IMR-90 (cell line): Measurements from ENCODE around the gene PUS3. TPM values are rescaled to one million over a fixed set of nuclear protein-coding genes. Genes with fewer than 3 reads are reported as not detected.

Experiments used
- ATAC-seq: fragments of 200-7000 bp; cut with Tn5 transposase; 2 replicates; pipeline ENCODE4 v1.9.1; 2020; ENCODE audit warnings: low read depth, mild to moderate bottlenecking, moderate library complexity
- BruUV-seq: library from RNA; stranded (reverse); fragments of 400-500 nt; replicated peaks from 2 replicates; lab custom pipeline; 2021; lab: Mats Ljungman, UMichigan
- CTCF ChIA-PET: fragments of 300-600 bp; formaldehyde crosslinking; extraction: SDS; loops from one replicate; lab custom pipeline; 2021; ENCODE audit warnings: antibody characterized with exemption; lab: Yijun Ruan, JAX
- POLR2A ChIA-PET: fragments of 300-600 bp; sonication (Branson Sonifier 250); formaldehyde crosslinking; loops from one replicate; lab custom pipeline; 2022; ENCODE audit warnings: antibody characterized with exemption; ENCODE audit not compliant: unreplicated experiment; lab: Charles Lee
- DNase-seq: peaks from one replicate; pipeline ENCODE4 v3.0.0; 2013
- H2AFZ ChIP-seq: replicated peaks from 2 replicates; pipeline ENCODE3; 2013; ENCODE audit warnings: low read length, mild to moderate bottlenecking; ENCODE audit not compliant: poor library complexity
- H2AK5ac ChIP-seq: 2 replicates; pipeline ENCODE4 v1.6.1; 2013; ENCODE audit warnings: low read depth, low read length, inconsistent platforms
- H2AK9ac ChIP-seq: replicated peaks from 2 replicates; pipeline ENCODE3; 2013; ENCODE audit warnings: mild to moderate bottlenecking, low read depth, low read length, moderate library complexity; ENCODE audit not compliant: poor library complexity
- H2BK120ac ChIP-seq: 2 replicates; pipeline ENCODE4 v1.6.1; 2013; ENCODE audit warnings: low read depth, low read length, inconsistent platforms
- H2BK15ac ChIP-seq: 3 replicates; pipeline ENCODE4 v1.6.1; 2013; ENCODE audit warnings: low read depth, low read length, inconsistent platforms
- H2BK20ac ChIP-seq: 2 replicates; pipeline ENCODE4 v1.6.1; 2013; ENCODE audit warnings: low read depth, mild to moderate bottlenecking, inconsistent platforms, low read length, moderate library complexity
- H2BK5ac ChIP-seq: 2 replicates; pipeline ENCODE4 v1.6.1; 2013; ENCODE audit warnings: mild to moderate bottlenecking, low read depth, low read length, inconsistent platforms; ENCODE audit not compliant: poor library complexity, severe bottlenecking
- H3K14ac ChIP-seq: replicated peaks from 2 replicates; pipeline ENCODE4 v1.6.1; 2013; ENCODE audit warnings: low read depth, low read length, inconsistent platforms
- H3K18ac ChIP-seq: 2 replicates; pipeline ENCODE4 v1.6.1; 2013; ENCODE audit warnings: low read depth, low read length, control low read depth
- H3K23ac ChIP-seq: 2 replicates; pipeline ENCODE4 v1.6.1; 2013; ENCODE audit warnings: low read depth, low read length, inconsistent platforms
- H3K27ac ChIP-seq: 2 replicates; pipeline ENCODE4 v1.5.1; 2013; ENCODE audit warnings: mild to moderate bottlenecking, control low read depth, low read length; ENCODE audit not compliant: insufficient read depth
- H3K27me3 ChIP-seq: 2 replicates; pipeline ENCODE4 v1.6.1; 2013; ENCODE audit warnings: low read length; ENCODE audit not compliant: control insufficient read depth, insufficient read depth
- H3K36me3 ChIP-seq: 2 replicates; pipeline ENCODE4 v1.6.1; 2013; ENCODE audit warnings: low read length, mixed read lengths; ENCODE audit not compliant: control insufficient read depth, insufficient read depth
- H3K4ac ChIP-seq: 2 replicates; pipeline ENCODE4 v1.6.1; 2013; ENCODE audit warnings: low read depth, low read length, inconsistent platforms
- H3K4me1 ChIP-seq: 2 replicates; pipeline ENCODE4 v1.6.1; 2013; ENCODE audit warnings: low read length, mixed read lengths; ENCODE audit not compliant: control insufficient read depth, insufficient read depth
- H3K4me2 ChIP-seq: 2 replicates; pipeline ENCODE4 v1.6.1; 2013; ENCODE audit warnings: low read depth, mild to moderate bottlenecking, control low read depth, low read length, moderate library complexity
- H3K4me3 ChIP-seq: 2 replicates; pipeline ENCODE4 v1.5.1; 2013; ENCODE audit warnings: low read depth, mild to moderate bottlenecking, control low read depth, low read length, moderate library complexity; ENCODE audit not compliant: insufficient read depth
- H3K56ac ChIP-seq: 2 replicates; pipeline ENCODE4 v1.6.1; 2013; ENCODE audit warnings: low read length, inconsistent platforms; ENCODE audit not compliant: insufficient read depth; ENCODE audit errors: extremely low read depth
- H3K79me1 ChIP-seq, 2 experiments: 2 replicates each; pipeline ENCODE4 v1.6.1; 2013; ENCODE audit warnings: low read length in 2 of 2, inconsistent platforms in 1 of 2, low read depth in 1 of 2
- H3K9ac ChIP-seq: 2 replicates; pipeline ENCODE4 v1.6.1; 2013; ENCODE audit warnings: low read depth, low read length, control low read depth
- H3K9me1 ChIP-seq: 2 replicates; pipeline ENCODE4 v1.6.1; 2013; ENCODE audit warnings: low read length, inconsistent platforms; ENCODE audit not compliant: insufficient read depth
- H3K9me3 ChIP-seq: 2 replicates; pipeline ENCODE4 v1.6.1; 2013; ENCODE audit warnings: low read length; ENCODE audit not compliant: control insufficient read depth, insufficient read depth
- H4K20me1 ChIP-seq: 2 replicates; pipeline ENCODE4 v1.6.1; 2013; ENCODE audit warnings: low read length, inconsistent platforms; ENCODE audit not compliant: insufficient read depth
- H4K5ac ChIP-seq: 2 replicates; pipeline ENCODE4 v1.6.1; 2013; ENCODE audit warnings: mild to moderate bottlenecking, low read depth, low read length, control low read depth
- H4K8ac ChIP-seq, 2 experiments: 2 replicates each; pipeline ENCODE4 v1.6.1; 2013; ENCODE audit warnings: low read depth in 2 of 2, low read length in 2 of 2, control low read depth in 1 of 2, inconsistent platforms in 1 of 2
- H4K91ac ChIP-seq: 2 replicates; pipeline ENCODE4 v1.6.1; 2013; ENCODE audit warnings: low read depth, low read length, inconsistent platforms; ENCODE audit not compliant: insufficient read depth
- BHLHE40 ChIP-seq: fragments of 150-350 bp; IDR thresholded peaks from 2 replicates; pipeline ENCODE4 v1.6.1; 2016; ENCODE audit warnings: mild to moderate bottlenecking, low read depth, low read length
- CEBPB ChIP-seq: IDR thresholded peaks from 2 replicates; pipeline ENCODE4 v1.6.1; 2012; ENCODE audit warnings: low read depth, low read length, improper control_type of control experiment
- CTCF ChIP-seq: conservative IDR thresholded peaks from 2 replicates; pipeline ENCODE4 v1.5.1; 2012; ENCODE audit warnings: mild to moderate bottlenecking, low read depth, low read length, improper control_type of control experiment
- FOS ChIP-seq: fragments of 150-350 bp; IDR thresholded peaks from 2 replicates; pipeline ENCODE4 v1.6.1; 2016; ENCODE audit warnings: low read depth, low read length
- MAFK ChIP-seq: IDR thresholded peaks from 2 replicates; pipeline ENCODE4 v1.6.1; 2012; ENCODE audit warnings: low read depth, low read length, improper control_type of control experiment
- MAZ ChIP-seq: IDR thresholded peaks from 2 replicates; pipeline ENCODE4 v1.6.1; 2012; ENCODE audit warnings: low read depth, mild to moderate bottlenecking, low read length, improper control_type of control experiment, moderate library complexity, borderline replicate concordance
- MXI1 ChIP-seq: IDR thresholded peaks from 2 replicates; pipeline ENCODE4 v1.6.1; 2012; ENCODE audit warnings: low read depth, mild to moderate bottlenecking, low read length, moderate library complexity, borderline replicate concordance
- NFE2L2 ChIP-seq: fragments of 150-350 bp; IDR thresholded peaks from 2 replicates; pipeline ENCODE4 v1.6.1; 2016; ENCODE audit warnings: low read depth, mild to moderate bottlenecking, low read length
- POLR2A ChIP-seq: IDR thresholded peaks from 2 replicates; pipeline ENCODE4 v1.6.1; 2012; ENCODE audit warnings: mild to moderate bottlenecking, low read depth, low read length
- RAD21 ChIP-seq: IDR thresholded peaks from 2 replicates; pipeline ENCODE4 v1.6.1; 2012; ENCODE audit warnings: low read length, improper control_type of control experiment
- RCOR1 ChIP-seq: IDR thresholded peaks from 2 replicates; pipeline ENCODE4 v1.6.1; 2012; ENCODE audit warnings: mild to moderate bottlenecking, low read length, improper control_type of control experiment; ENCODE audit not compliant: insufficient replicate concordance
- RFX5 ChIP-seq: IDR thresholded peaks from 2 replicates; pipeline ENCODE4 v1.8.0; 2012; ENCODE audit warnings: low read depth, mild to moderate bottlenecking, low read length, moderate library complexity
- SMC3 ChIP-seq: fragments of 150-350 bp; IDR thresholded peaks from 2 replicates; pipeline ENCODE4 v1.6.1; 2016; ENCODE audit warnings: low read depth, mild to moderate bottlenecking, antibody characterized with exemption, low read length, moderate library complexity
- WGBS, 2 experiments: methylation state at CpG; one replicate each; pipeline versions ENCODE4 v1.1.5 to v1.1.7; 2013; ENCODE audit warnings: missing lambda C conversion rate in 2 of 2; ENCODE audit not compliant: insufficient read length in 1 of 2; ENCODE audit errors: extremely low coverage in 2 of 2; 5-methylcytosine and 5-hydroxymethylcytosine counted together
- dilution Hi-C: fragments of 300-500 bp; cut with HindIII; formaldehyde crosslinking; loops from one replicate; pipeline ENCODE4 v1.14.3; 2018; ENCODE audit warnings: low sequenced_read_pairs; ENCODE audit not compliant: unreplicated experiment
- in situ Hi-C: fragments of 300-500 bp; cut with MboI; formaldehyde crosslinking; loops from 3 replicates; pipeline ENCODE4 v1.14.3; 2019; ENCODE audit warnings: low sequenced_read_pairs, inconsistent platforms, mixed read lengths
- intact Hi-C: fragments of 100-400 bp; cut with micrococcal nuclease; formaldehyde crosslinking; loops from 2 replicates; pipeline ENCODE4 v1.10.0; 2022
- polyA plus RNA-seq, 3 experiments: library from polyadenylated mRNA; depleted of rRNA; stranded (reverse); fragments of >200 nt; gene quantifications; 2 replicates each; pipeline ENCODE4 v1.2.3, GENCODE V29; 2012; ENCODE audit warnings: low replicate concordance in 1 of 3
- total RNA-seq: library from RNA; depleted of rRNA; stranded (reverse); fragments of >200 nt; gene quantifications from 2 replicates; pipeline ENCODE4 v1.2.3, GENCODE V29; 2012
- TF ChIP-seq, protein P1 (sequence below): fragments of 150-350 bp; IDR thresholded peaks from 2 replicates; pipeline ENCODE4 v1.6.1; 2016; ENCODE audit warnings: low read depth, mild to moderate bottlenecking, low read length, moderate library complexity, borderline replicate concordance
- TF ChIP-seq, protein P2 (sequence below): fragments of 150-350 bp; IDR thresholded peaks from 2 replicates; pipeline ENCODE4 v1.6.1; 2017; ENCODE audit warnings: mild to moderate bottlenecking, antibody characterized with exemption, low read length, low read depth

The PUS3 gene
- total and polyA plus RNA-seq, 2 of the 4 experiments (the other 2 are of a cell fraction) = 6.1 to 11.7 TPM

DNA sequence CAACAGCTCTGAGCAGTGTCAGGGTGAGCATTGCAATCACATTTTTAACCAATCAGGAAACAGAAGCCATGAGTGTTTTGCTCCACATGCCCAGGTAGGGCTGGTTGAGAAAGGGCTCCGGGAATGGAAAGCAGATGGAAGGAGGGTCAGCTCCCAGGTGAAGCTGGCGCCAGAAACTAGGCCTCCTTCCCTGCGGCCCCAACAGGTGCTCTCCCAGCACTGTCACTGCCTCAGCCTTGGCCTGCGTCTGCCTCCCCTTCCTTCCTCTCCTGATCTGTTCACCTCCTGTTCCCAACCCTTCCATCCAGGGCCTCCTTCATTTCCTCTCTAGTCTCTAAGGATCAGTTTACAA, 38.2 kb upstream of the PUS3 start (continued):
- TF ChIP-seq, protein P1, sequence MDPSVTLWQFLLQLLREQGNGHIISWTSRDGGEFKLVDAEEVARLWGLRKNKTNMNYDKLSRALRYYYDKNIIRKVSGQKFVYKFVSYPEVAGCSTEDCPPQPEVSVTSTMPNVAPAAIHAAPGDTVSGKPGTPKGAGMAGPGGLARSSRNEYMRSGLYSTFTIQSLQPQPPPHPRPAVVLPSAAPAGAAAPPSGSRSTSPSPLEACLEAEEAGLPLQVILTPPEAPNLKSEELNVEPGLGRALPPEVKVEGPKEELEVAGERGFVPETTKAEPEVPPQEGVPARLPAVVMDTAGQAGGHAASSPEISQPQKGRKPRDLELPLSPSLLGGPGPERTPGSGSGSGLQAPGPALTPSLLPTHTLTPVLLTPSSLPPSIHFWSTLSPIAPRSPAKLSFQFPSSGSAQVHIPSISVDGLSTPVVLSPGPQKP = no peak
- TF ChIP-seq MAFK (no peak), BHLHE40 (no peak)

- H3K14ac ChIP-seq = no peak overlapping the region
- ChIA-PET POLR2A (no interaction called here), CTCF (interaction anchor here (0.6 kb wide), 1 partner anchor 16 kb away, joined by 4 read pairs; no protein-coding TSS in a partner anchor)
- no peaks in the 10 kb centered on the region for H3K36me3 ChIP-seq
- H3K27ac ChIP-seq = no peak overlapping the region
- intact Hi-C loops (no loop called here), in situ Hi-C loops (no loop called here), dilution Hi-C loops (no loop called here)
- H2AK5ac ChIP-seq = no peak overlapping the region
- H3K9me3 ChIP-seq = no peaks in the 10 kb centered on the region
- H2BK120ac ChIP-seq = no peak overlapping the region
- no peak overlapping the region for H2BK15ac ChIP-seq
- no peak for DNase-seq
- no peaks in the 10 kb centered on the region for H3K79me1 ChIP-seq
- peaks cover 22% of the 10 kb centered on the region for H3K27me3 ChIP-seq
- H3K9ac ChIP-seq = no peak overlapping the region
- no peak overlapping the region for H2AFZ ChIP-seq
- TF ChIP-seq MAFK (no peak), MXI1 (no peak), NFE2L2 (no peak), BHLHE40 (no peak), FOS (no peak), RCOR1 (no peak), SMC3 (no peak), POLR2A (no peak), CEBPB (no peak), RAD21 (no peak), MAZ (no peak), CTCF (no peak), RFX5 (no peak)
- TF ChIP-seq, protein P2, sequence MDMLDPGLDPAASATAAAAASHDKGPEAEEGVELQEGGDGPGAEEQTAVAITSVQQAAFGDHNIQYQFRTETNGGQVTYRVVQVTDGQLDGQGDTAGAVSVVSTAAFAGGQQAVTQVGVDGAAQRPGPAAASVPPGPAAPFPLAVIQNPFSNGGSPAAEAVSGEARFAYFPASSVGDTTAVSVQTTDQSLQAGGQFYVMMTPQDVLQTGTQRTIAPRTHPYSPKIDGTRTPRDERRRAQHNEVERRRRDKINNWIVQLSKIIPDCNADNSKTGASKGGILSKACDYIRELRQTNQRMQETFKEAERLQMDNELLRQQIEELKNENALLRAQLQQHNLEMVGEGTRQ = no peak
- H3K18ac ChIP-seq = no peak overlapping the region
- no TSS peak for BruUV-seq
- no peak overlapping the region for H2BK5ac ChIP-seq
- no peak for ATAC-seq
- H3K4me1 ChIP-seq = no peaks in the 10 kb centered on the region; the same call in 1 of the 2 replicates
- no peak overlapping the region for H2AK9ac ChIP-seq
- no peaks in the 10 kb centered on the region for H4K20me1 ChIP-seq
- no peak overlapping the region for H3K4me2 ChIP-seq
- 100% methylated on average over 1 of the region's 4 CpGs; no CpG with 5 or more reads in 1 of the 2 experiments for WGBS, 2 experiments
- H3K4me3 ChIP-seq = no peak overlapping the region
- H4K5ac ChIP-seq = no peak overlapping the region
- no peak overlapping the region for H3K23ac ChIP-seq
- no peak overlapping the region for H4K8ac ChIP-seq
- no peak overlapping the region for H2BK20ac ChIP-seq
- H3K4ac ChIP-seq = no peak overlapping the region
- H4K91ac ChIP-seq = no peak overlapping the region
- H3K56ac ChIP-seq = no peak overlapping the region
- no peaks in the 10 kb centered on the region for H3K9me1 ChIP-seq
Observed at GRCh38 chr11:125940145-125940544, 37.1 kb upstream of the PUS3 start.
